SK-N-SH treated with all-trans-retinoic acid at 6 μM for 48 hours (cell line): ENCODE results near the gene ZNF681.

Experiments
- CREB5 ChIP-seq: fragments of 250-450 bp; sonication (Bioruptor Pico); IDR thresholded peaks from 2 replicates; pipeline ENCODE4 v1.5.1; 2020; ENCODE audit warnings: low read depth, mild to moderate bottlenecking, moderate library complexity
- SNAI2 ChIP-seq: fragments of 250-450 bp; sonication (Bioruptor Pico); IDR thresholded peaks from 2 replicates; pipeline ENCODE4 v1.5.0; 2020; ENCODE audit warnings: mild to moderate bottlenecking, moderate library complexity
- ZFP3 ChIP-seq: fragments of 250-450 bp; sonication (Bioruptor Pico); IDR thresholded peaks from 2 replicates; pipeline ENCODE4 v1.5.0; 2020; ENCODE audit warnings: mild to moderate bottlenecking, moderate library complexity
- ZFP30 ChIP-seq: fragments of 450-650 bp; formaldehyde crosslinking; IDR thresholded peaks from 2 replicates; pipeline ENCODE4 v1.5.0; 2022; ENCODE audit warnings: mild to moderate bottlenecking, moderate library complexity
- ZNF8 ChIP-seq: fragments of 450-650 bp; formaldehyde crosslinking; IDR thresholded peaks from 2 replicates; pipeline ENCODE4 v1.5.0; 2020; ENCODE audit warnings: mild to moderate bottlenecking, moderate library complexity

GRCh38 chr19:23790641-23791488 lies 32.2 kb upstream of the ZNF681 start:
- TF ChIP-seq SNAI2 (CRISPR knock-in tag) = no peak
- no peak for TF ChIP-seq ZFP3 (CRISPR knock-in tag)
- TF ChIP-seq CREB5 (CRISPR knock-in tag) = no peak
- TF ChIP-seq ZFP30 (CRISPR knock-in tag) = no peak
- TF ChIP-seq ZNF8 (CRISPR knock-in tag) = no peak
